B cell (primary cell): Measurements from ENCODE around the gene USP26. TPM values are rescaled to one million over a fixed set of nuclear protein-coding genes. Genes with fewer than 3 reads are reported as not detected.
"Not testable (repeated sequence)": the region's sequence is repeated elsewhere in the genome, so short reads cannot be mapped to it uniquely, and the experiment has no call there.

Source experiments
- ATAC-seq: fragments of 200-7000 bp; cut with Tn5 transposase; one replicate; pipeline ENCODE4 v1.10.0; 2021; ENCODE audit warnings: low read depth, mild to moderate bottlenecking, moderate number of reproducible peaks, moderate library complexity
- CTCF ChIA-PET: fragments of 350-600 bp; sonication (Branson Sonifier 250); formaldehyde crosslinking; loops from one replicate; lab custom pipeline; 2021; ENCODE audit warnings: antibody characterized with exemption, inconsistent platforms; lab: Charles Lee
- POLR2A ChIA-PET: fragments of 350-600 bp; sonication (Branson Sonifier 250); formaldehyde crosslinking; loops from one replicate; lab custom pipeline; 2021; ENCODE audit warnings: antibody characterized with exemption; lab: Charles Lee
- DNase-seq: peaks from one replicate; pipeline ENCODE4 v3.0.0; 2013
- H2AFZ ChIP-seq: 2 replicates; pipeline ENCODE4 v1.6.1; 2012; ENCODE audit warnings: mild to moderate bottlenecking, low read depth, low read length; ENCODE audit not compliant: insufficient read depth, poor library complexity, severe bottlenecking
- H3K27ac ChIP-seq, 2 donors: 1 replicate in 1 of 2; 2 replicates in 1 of 2; pipeline ENCODE4 v1.5.1; 2012 to 2013; ENCODE audit warnings: low read length in 2 of 2, mild to moderate bottlenecking in 2 of 2, moderate library complexity in 1 of 2
- H3K27me3 ChIP-seq, 4 experiments: fragments of 200-600 bp in 1 of 4; sonication (generic) in 1 of 4; replicated peaks in 1 of 4; 1 replicate in 2 of 4; 2 replicates in 2 of 4; pipeline versions ENCODE4 v1.6.1 to v1.7.0; 2013 to 2016; ENCODE audit warnings: low read length in 3 of 4, mild to moderate bottlenecking in 2 of 4, mixed read lengths in 1 of 4, moderate library complexity in 1 of 4; ENCODE audit not compliant: insufficient read depth in 4 of 4, control insufficient read depth in 3 of 4; ENCODE audit errors: control extremely low read depth in 1 of 4
- H3K36me3 ChIP-seq, 2 experiments: replicated peaks in 1 of 2; 1 replicate in 1 of 2; 2 replicates in 1 of 2; pipeline versions ENCODE4 v1.6.1 to v1.7.1; 2013; ENCODE audit warnings: low read length in 1 of 2; ENCODE audit not compliant: insufficient read depth in 2 of 2, control insufficient read depth in 1 of 2; ENCODE audit errors: control extremely low read depth in 1 of 2, extremely low read depth in 1 of 2
- H3K4me1 ChIP-seq, 2 donors: fragments of 200-600 bp in 1 of 2; sonication (generic) in 1 of 2; 1 replicate in 1 of 2; 2 replicates in 1 of 2; pipeline versions ENCODE4 v1.5.1 to v1.6.1; 2013 to 2017; ENCODE audit warnings: low read length in 2 of 2; ENCODE audit not compliant: control insufficient read depth in 2 of 2, insufficient read depth in 2 of 2
- H3K4me2 ChIP-seq: replicated peaks from 2 replicates; pipeline ENCODE3; 2012; ENCODE audit warnings: mild to moderate bottlenecking, low read depth, low read length; ENCODE audit not compliant: poor library complexity, severe bottlenecking
- H3K4me3 ChIP-seq, 5 experiments: fragments of 200-600 bp in 1 of 5; sonication (generic) in 1 of 5; 1 replicate in 3 of 5; 2 replicates in 2 of 5; pipeline versions ENCODE4 v1.5.1 to v1.7.0; 2011 to 2016; ENCODE audit warnings: low read length in 4 of 5, mild to moderate bottlenecking in 4 of 5, low read depth in 2 of 5, control low read depth in 1 of 5, moderate library complexity in 1 of 5; ENCODE audit not compliant: insufficient read depth in 1 of 5; ENCODE audit errors: control extremely low read depth in 1 of 5, extremely low read depth in 1 of 5
- H3K79me2 ChIP-seq: fragments of 200-600 bp; sonication (generic); one replicate; pipeline ENCODE4 v1.6.0; 2016; ENCODE audit warnings: low read length; ENCODE audit not compliant: control insufficient read depth, insufficient read depth
- H3K9ac ChIP-seq: fragments of 200-600 bp; sonication (generic); 2 replicates; pipeline ENCODE4 v1.6.1; 2017; ENCODE audit warnings: mild to moderate bottlenecking, low read length, moderate library complexity
- H3K9me3 ChIP-seq, 3 donors: one replicate each; pipeline versions ENCODE4 v1.6.1 to v1.7.1; 2013; ENCODE audit warnings: low read length in 2 of 3; ENCODE audit not compliant: control insufficient read depth in 2 of 3, insufficient read depth in 1 of 3; ENCODE audit errors: control extremely low read depth in 1 of 3
- H4K20me1 ChIP-seq: 2 replicates; pipeline ENCODE4 v1.6.0; 2012; ENCODE audit warnings: mild to moderate bottlenecking, low read length; ENCODE audit not compliant: insufficient read depth, control insufficient read depth, poor library complexity, severe bottlenecking
- H3K27ac Mint-ChIP-seq: one replicate; pipeline ENCODE4 v1.8.0; 2021; ENCODE audit warnings: mixed read lengths
- H3K27me3 Mint-ChIP-seq: one replicate; pipeline ENCODE4 v1.8.0; 2021; ENCODE audit warnings: mixed read lengths
- H3K4me1 Mint-ChIP-seq: one replicate; pipeline ENCODE4 v1.8.0; 2021; ENCODE audit warnings: mixed read lengths
- H3K4me3 Mint-ChIP-seq: one replicate; pipeline ENCODE4 v1.8.0; 2021; ENCODE audit warnings: mixed read lengths
- H3K9me3 Mint-ChIP-seq: one replicate; pipeline ENCODE4 v1.8.0; 2022; ENCODE audit warnings: mixed read lengths; ENCODE audit not compliant: insufficient read depth
- CTCF ChIP-seq: fragments of 200-600 bp; IDR thresholded peaks from one replicate; pipeline ENCODE4 v1.8.0; 2022; ENCODE audit warnings: antibody characterized with exemption, mild to moderate bottlenecking
- EZH2 ChIP-seq: IDR thresholded peaks from 2 replicates; pipeline ENCODE4 v1.6.1; 2012; ENCODE audit warnings: borderline replicate concordance, low read depth, mild to moderate bottlenecking, moderate library complexity, low read length; ENCODE audit not compliant: insufficient read depth, poor library complexity, severe bottlenecking
- WGBS: methylation state at CpG from one replicate; pipeline ENCODE4 v1.1.5; 2013; ENCODE audit warnings: missing lambda C conversion rate; ENCODE audit not compliant: insufficient coverage; 5-methylcytosine and 5-hydroxymethylcytosine counted together
- intact Hi-C: fragments of 100-400 bp; cut with micrococcal nuclease; formaldehyde crosslinking; loops from one replicate; pipeline ENCODE4 v1.10.0; 2022
- polyA plus RNA-seq: library from polyadenylated mRNA; depleted of rRNA; stranded (reverse); fragments of >200 nt; gene quantifications from 2 replicates; pipeline ENCODE4 v1.2.3, GENCODE V29; 2012
- total RNA-seq, 2 donors: library from RNA; stranded (reverse); fragments of 120-200 nt in 1 of 2; gene quantifications; 1 replicate in 1 of 2; 2 replicates in 1 of 2; pipeline versions ENCODE4 v1.2.3 to v1.2.4, GENCODE V29; 2013 to 2022

USP26 gene
- total and polyA plus RNA-seq, 2 donors (not counting 1 experiment from before 2014, with no cell fraction given) = not detected

- Histone ChIP-seq H3K4me3 (no peak overlapping the region), H3K27ac (no peak overlapping the region), H4K20me1 (no peaks in the 10 kb centered on the region), H3K9ac (no peak overlapping the region), H3K79me2 (no peaks in the 10 kb centered on the region), H3K9me3 (no peaks in the 10 kb centered on the region), H3K4me1 (no peaks in the 10 kb centered on the region), H3K4me2 (no peak overlapping the region), H3K27me3 (peaks cover 0 to 3% (median 0%) of the 10 kb centered on the region in 4 experiments), H3K36me3 (no peaks in the 10 kb centered on the region), H2AFZ (no peak overlapping the region)
- POLR2A ChIA-PET = no interaction called here
- intact Hi-C loops = no loop called here
- CTCF ChIA-PET = no interaction called here
- H3K4me3 Mint-ChIP-seq = no peak overlapping the region
- DNase-seq (no peak), ATAC-seq (no peak)
- no CpG with 5 or more reads among the region's 1 CpG for WGBS
- TF ChIP-seq EZH2 = no peak
- no peak for TF ChIP-seq CTCF
- H3K9me3 Mint-ChIP-seq = no peaks in the 10 kb centered on the region
- no peaks in the 10 kb centered on the region for H3K4me1 Mint-ChIP-seq
- no peak overlapping the region for H3K27ac Mint-ChIP-seq
- H3K27me3 Mint-ChIP-seq = no peaks in the 10 kb centered on the region
These were observed 50.3 kb downstream of the USP26 start for GRCh38 chrX:133046601-133047000.

- Mint-ChIP-seq H3K27me3 (no peaks in the 10 kb centered on the region), H3K9me3 (no peaks in the 10 kb centered on the region), H3K4me3 (no peak overlapping the region), H3K4me1 (no peaks in the 10 kb centered on the region), H3K27ac (no peak overlapping the region)
- ATAC-seq = no peak
- no peak for TF ChIP-seq CTCF
- TF ChIP-seq EZH2 = no peak
- H3K27me3 ChIP-seq = peaks cover 0 to 3% (median 0%) of the 10 kb centered on the region in 4 experiments
- intact Hi-C loops = no loop called here
- H3K27ac ChIP-seq = no peak overlapping the region
- no peak overlapping the region for H3K9ac ChIP-seq
- H3K4me1 ChIP-seq = no peaks in the 10 kb centered on the region
- H4K20me1 ChIP-seq = no peaks in the 10 kb centered on the region
- no peaks in the 10 kb centered on the region for H3K36me3 ChIP-seq
- no peaks in the 10 kb centered on the region for H3K9me3 ChIP-seq
- POLR2A ChIA-PET = no interaction called here
- no peak overlapping the region for H3K4me3 ChIP-seq
- DNase-seq = no peak
- WGBS = no CpG with 5 or more reads among the region's 2 CpGs
- no peak overlapping the region for H3K4me2 ChIP-seq
- H3K79me2 ChIP-seq = no peaks in the 10 kb centered on the region
- H2AFZ ChIP-seq = no peak overlapping the region
- CTCF ChIA-PET = no interaction called here
These were observed 50.9 kb downstream of the USP26 start for GRCh38 chrX:133045986-133046385.

- H2AFZ ChIP-seq, intact Hi-C loops: not testable (repeated sequence)
- 91% methylated on average over 22 of the region's 28 CpGs for WGBS
These were observed 52.6 kb downstream of the USP26 start for GRCh38 chrX:133044145-133044786.

More at GRCh38 chrX:133044145-133044786, 52.6 kb downstream of the USP26 start:
- H3K27me3 Mint-ChIP-seq, CTCF ChIA-PET, H3K4me1 ChIP-seq, H3K9me3 ChIP-seq, ATAC-seq, H4K20me1 ChIP-seq, H3K27ac ChIP-seq, H3K4me3 ChIP-seq, H3K79me2 ChIP-seq, DNase-seq, H3K4me3 Mint-ChIP-seq, H3K9me3 Mint-ChIP-seq, H3K27me3 ChIP-seq, POLR2A ChIA-PET, H3K27ac Mint-ChIP-seq, H3K9ac ChIP-seq, H3K4me1 Mint-ChIP-seq, H3K36me3 ChIP-seq, H3K4me2 ChIP-seq: not testable (repeated sequence)
